GM12864 (cell line): ENCODE data around the gene CD37.
"Not testable (repeated sequence)": the region's sequence is repeated elsewhere in the genome, so short reads cannot be mapped to it uniquely, and the experiment has no call there.

Experiments used
- DNase-seq: peaks from one replicate; pipeline ENCODE4 v3.0.0-alpha.2; 2011; ENCODE audit warnings: low read depth
- H3K4me3 ChIP-seq: 2 replicates; pipeline ENCODE4 v1.5.1; 2011; ENCODE audit warnings: mild to moderate bottlenecking, low read depth, low read length, control low read depth
- TF ChIP-seq, protein P1 (sequence below): IDR thresholded peaks from 2 replicates; pipeline ENCODE4 v1.5.1; 2011; ENCODE audit warnings: low read depth, mild to moderate bottlenecking, moderate library complexity, low read length, control low read depth, inconsistent platforms; ENCODE audit errors: missing control alignments

CD37 gene, protein sequence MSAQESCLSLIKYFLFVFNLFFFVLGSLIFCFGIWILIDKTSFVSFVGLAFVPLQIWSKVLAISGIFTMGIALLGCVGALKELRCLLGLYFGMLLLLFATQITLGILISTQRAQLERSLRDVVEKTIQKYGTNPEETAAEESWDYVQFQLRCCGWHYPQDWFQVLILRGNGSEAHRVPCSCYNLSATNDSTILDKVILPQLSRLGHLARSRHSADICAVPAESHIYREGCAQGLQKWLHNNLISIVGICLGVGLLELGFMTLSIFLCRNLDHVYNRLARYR

DNA sequence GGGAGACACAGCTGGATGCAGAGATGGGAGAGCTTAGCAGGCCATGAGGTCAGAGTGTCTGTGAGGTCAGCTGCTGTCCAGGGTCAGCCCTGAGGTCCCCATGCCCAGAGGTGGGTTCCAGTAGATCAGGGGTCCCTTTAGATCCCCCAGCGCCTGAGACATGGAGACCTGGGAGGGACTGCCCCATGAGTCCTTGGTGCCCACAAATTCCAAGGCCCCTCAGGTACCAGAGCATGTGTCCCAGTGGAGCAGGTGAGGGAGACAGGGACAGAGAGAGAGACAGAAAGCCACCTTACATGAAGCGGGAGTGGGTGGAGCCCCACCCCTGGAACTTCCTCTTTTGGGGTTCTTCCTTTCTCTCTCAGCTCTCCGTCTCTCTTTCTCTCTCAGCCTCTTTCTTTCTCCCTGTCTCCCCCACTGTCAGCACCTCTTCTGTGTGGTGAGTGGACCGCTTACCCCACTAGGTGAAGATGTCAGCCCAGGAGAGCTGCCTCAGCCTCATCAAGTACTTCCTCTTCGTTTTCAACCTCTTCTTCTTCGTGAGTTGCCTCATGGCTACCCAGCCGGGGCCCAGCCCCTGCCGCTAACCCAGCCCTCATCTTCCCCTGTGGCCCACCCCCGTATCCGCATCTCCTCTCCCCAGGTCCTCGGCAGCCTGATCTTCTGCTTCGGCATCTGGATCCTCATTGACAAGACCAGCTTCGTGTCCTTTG lies at the start of gene CD37:
CD37 (plus strand) TSS at position 336 of the 713 bp plus-strand sequence; CDS start at position 471, 135 bp downstream.
- DNase-seq, result no peak
- H3K4me3 ChIP-seq, result peak within 1 kb of the TSS; percentile 55
- TF ChIP-seq, protein P1, sequence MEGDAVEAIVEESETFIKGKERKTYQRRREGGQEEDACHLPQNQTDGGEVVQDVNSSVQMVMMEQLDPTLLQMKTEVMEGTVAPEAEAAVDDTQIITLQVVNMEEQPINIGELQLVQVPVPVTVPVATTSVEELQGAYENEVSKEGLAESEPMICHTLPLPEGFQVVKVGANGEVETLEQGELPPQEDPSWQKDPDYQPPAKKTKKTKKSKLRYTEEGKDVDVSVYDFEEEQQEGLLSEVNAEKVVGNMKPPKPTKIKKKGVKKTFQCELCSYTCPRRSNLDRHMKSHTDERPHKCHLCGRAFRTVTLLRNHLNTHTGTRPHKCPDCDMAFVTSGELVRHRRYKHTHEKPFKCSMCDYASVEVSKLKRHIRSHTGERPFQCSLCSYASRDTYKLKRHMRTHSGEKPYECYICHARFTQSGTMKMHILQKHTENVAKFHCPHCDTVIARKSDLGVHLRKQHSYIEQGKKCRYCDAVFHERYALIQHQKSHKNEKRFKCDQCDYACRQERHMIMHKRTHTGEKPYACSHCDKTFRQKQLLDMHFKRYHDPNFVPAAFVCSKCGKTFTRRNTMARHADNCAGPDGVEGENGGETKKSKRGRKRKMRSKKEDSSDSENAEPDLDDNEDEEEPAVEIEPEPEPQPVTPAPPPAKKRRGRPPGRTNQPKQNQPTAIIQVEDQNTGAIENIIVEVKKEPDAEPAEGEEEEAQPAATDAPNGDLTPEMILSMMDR, result no peak

DNA sequence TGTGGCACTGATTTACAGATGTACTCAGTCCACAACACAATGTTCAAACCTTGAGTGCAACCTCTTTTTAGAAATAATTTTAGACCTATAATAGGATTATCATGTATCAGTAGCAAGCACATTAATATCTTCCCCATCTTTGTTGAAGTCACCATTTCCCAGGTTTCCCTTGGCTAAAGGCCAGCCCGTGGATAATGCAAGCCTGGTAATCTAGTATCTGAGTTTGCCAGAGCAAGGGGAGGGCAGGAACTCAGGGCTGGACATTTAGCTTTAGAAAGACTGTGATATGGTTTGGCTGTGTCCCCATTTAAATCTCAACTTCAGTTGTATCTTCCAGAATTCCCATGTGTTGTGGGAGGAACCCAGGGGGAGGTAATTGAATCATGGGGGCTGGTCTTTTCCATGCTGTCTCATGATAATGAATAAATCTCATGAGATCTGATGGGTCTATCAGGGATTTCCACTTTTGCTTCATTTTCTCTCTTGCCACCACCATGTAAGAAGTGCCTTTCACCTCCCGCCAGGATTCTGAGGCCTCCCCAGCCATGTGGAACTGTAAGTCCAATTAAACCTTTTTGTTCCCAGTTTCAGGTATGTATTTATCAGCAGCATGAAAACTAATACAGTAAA lies 48.0 kb upstream of the CD37 start:
- TF ChIP-seq, protein P1, result no peak
- H3K4me3 ChIP-seq, result no peak overlapping the region
- no peak for DNase-seq

DNA sequence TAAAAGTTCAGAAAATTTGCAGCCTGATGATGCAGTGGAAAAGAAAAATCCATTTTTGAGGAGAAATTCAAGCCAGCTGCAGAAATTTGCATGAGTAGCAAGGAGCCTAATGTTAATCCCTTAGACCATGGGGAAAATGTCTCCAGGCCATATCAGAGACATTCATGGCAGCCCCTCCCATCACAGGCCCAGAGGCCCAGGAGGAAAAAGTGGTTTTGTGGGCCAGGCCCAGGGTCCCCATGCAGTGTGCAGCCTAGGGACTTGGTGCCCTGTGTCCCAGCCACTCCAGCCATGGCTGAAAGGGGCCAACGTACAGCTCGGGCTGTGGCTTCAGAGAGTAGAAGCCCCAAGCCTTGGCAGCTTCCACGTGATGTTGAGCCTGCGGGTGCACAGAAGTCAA lies 47.0 kb upstream of the CD37 start:
- H3K4me3 ChIP-seq, DNase-seq: not testable (repeated sequence)

DNA sequence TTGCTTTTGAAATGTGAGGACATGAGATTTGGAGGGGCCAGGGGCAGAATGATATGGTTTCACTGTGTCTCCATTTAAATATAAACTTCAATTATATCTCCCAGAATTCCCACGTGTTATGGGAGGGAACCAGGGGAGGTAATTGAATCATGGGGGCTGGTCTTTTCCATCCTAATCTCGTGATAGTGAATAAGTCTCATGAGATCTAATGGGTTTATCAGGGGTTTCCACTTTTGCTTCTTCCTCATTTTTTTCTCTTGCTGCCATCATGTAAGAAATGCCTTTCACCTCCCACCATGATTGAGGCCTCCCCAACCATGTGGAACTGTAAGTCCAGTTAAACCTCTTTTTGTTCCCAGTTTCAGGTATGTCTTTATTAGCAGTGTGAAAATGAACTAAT lies 45.9 kb upstream of the CD37 start:
- H3K4me3 ChIP-seq, DNase-seq: not testable (repeated sequence)

DNA sequence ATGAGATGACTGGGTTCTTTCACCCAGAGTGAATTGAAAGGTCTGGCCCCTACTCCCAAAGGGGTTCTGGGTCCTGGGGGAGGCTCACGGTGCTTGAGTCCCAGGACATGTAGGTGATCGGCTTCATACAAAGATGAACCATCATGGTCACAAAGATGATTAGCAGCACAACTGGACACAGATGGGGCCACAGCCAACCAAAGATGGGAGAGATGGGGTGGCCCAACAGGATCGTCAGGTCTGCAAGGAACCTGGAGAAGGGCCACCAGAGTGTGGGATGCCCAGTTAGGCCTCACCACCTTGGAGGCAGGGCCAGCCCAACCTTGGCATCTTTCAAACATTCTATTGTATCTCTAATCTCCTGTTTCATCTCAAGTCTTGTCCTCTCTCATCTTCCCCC lies 44.7 kb upstream of the CD37 start:
- H3K4me3 ChIP-seq, result no peak overlapping the region
- no peak for DNase-seq
- TF ChIP-seq, protein P1, result no peak

DNA sequence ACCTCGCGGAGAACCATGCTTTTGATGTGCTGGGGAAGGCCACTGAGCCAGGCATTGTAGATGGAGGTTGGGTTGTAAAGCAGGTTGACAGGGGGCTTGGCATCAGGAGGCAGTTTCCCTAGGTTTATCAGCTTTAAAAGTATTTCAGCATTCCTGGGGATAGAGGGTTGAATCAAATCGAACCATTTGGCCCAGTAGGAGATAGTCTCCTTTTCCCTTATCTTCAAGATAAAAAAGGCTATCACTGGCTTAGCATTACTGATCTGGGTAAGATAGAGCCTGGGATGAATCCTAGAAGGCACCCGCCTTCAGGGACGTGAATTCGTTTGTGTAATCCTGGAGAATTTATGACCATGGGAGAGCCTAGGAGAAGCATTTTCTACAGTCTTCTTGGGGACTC lies 40.8 kb upstream of the CD37 start:
- no peak overlapping the region for H3K4me3 ChIP-seq
- TF ChIP-seq, protein P1, result no peak
- no peak for DNase-seq

DNA sequence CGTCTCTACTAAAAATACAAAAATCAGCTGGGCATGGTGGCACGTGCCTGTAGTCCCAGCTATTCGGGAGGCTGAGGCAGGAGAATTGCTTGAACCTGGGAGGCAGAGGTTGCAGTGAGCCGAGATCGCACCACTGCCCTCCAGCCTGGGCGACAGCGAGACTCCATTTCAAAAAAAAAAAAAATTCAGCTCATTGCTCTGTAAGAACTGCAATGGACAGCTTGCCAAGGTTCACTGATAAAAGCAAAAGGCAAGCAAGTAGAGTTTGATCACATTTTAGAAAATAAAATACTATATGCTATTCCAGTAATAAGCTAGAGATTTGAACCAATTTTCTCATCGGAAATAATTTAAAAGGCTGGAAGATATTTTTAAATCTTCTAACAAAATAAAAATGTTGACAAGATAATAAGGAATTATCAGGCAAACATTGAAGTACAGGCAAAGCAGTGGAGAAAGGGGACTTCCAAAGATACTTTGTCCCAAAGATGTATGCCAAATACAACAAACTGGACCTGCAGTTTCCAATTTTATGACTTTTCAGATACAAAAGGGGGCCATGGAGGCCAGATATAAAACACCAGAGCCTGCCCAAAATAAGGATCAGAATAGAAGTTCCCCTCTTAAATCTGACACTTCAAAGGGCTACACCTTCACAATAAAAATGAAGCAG lies 39.9 kb upstream of the CD37 start:
- DNase-seq, result no peak
- H3K4me3 ChIP-seq, result no peak overlapping the region
- TF ChIP-seq, protein P1, result no peak
